GM18870 (cell line): Measurements from ENCODE around the gene CRBN.

ENCODE experiments used
- ATAC-seq: cut with Tn5 transposase; IDR thresholded peaks from one replicate; pipeline ENCODE4 v1.9.1; 2021; ENCODE audit warnings: moderate library complexity; ENCODE audit not compliant: unreplicated experiment

CRBN gene

DNA sequence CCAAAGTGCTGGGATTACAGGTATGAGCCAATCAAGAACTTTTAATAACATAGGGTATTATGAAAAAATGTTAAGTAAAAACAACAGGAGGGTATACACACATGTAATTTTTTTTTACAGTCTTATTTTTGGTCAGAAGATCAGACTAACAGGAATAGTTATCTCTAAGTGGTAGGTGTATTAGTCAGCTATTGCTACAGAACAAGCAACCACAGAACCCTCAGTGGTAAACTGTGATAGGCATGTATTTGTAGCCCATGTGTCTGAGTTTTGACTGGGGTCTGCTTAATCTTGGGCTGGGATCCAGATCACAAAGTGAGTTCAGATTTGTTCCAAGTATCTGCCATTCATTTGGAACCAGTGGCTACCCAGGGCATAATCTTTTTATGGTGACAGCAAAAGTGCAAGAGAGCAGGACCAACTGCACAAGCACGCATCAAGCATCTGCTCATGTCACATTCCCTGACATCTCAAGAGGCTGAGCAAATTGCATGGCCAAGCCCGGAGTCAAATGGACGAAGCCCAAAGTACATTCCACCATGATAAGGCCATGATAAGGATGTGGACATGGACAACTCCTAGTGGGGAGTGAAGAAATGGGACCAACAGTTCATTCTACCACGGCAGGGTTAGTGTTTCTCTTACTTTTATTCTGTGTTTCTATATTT is 66.3 kb downstream of the CRBN start:
- no peak for ATAC-seq

DNA sequence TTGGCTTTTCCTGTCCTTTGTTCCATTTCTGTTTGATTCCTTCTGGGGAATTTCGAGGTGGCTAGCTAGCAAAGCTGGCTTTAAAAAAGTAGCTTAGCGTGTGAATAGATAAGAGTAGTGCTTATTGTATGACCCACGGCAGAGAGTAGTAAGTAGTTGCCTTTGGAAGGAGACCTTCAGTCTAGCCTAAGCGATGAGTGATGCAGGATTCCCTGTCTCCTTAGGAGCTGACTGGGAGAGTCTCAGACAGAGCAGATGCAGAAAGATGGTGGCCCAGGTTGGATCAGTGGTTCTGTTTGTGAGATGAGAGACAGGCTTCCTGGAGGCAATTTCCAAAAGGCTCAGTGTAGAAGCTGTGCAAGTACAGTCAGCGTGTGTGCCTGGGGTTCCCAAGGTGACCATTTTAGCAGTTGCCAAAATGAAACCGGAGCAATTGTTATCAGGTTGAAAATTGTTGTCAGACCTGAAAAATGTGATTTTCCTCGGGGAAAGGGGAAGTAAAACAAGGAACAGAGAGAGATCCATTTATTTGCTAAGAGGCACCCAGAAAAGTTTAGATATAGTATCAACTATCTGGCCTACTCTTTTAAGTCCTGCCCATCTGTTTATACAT is 68.6 kb downstream of the CRBN start:
- no peak for ATAC-seq

DNA sequence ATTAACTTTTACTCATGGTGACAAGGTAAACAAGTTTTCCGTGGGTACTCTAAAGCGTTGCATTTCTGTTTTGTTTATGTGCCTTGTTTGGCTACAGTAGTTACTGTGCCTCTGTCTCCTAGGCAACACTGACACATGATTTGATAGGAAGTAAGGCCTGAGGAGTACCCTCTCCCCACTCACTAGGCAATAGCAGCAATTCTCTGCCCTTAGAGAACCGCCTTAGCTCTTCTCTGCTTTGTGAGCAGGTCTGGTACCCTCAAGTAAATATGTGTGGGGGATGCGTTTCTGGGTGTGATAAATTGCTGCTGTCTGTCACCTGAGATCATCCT is 69.2 kb downstream of the CRBN start, which contains the start of gene IL5RA:
Gene IL5RA (minus strand): TSS at position 76 of the 332 bp plus-strand sequence. CDS start 5,390 bp downstream, outside the sequence.
- ATAC-seq, result no peak

DNA sequence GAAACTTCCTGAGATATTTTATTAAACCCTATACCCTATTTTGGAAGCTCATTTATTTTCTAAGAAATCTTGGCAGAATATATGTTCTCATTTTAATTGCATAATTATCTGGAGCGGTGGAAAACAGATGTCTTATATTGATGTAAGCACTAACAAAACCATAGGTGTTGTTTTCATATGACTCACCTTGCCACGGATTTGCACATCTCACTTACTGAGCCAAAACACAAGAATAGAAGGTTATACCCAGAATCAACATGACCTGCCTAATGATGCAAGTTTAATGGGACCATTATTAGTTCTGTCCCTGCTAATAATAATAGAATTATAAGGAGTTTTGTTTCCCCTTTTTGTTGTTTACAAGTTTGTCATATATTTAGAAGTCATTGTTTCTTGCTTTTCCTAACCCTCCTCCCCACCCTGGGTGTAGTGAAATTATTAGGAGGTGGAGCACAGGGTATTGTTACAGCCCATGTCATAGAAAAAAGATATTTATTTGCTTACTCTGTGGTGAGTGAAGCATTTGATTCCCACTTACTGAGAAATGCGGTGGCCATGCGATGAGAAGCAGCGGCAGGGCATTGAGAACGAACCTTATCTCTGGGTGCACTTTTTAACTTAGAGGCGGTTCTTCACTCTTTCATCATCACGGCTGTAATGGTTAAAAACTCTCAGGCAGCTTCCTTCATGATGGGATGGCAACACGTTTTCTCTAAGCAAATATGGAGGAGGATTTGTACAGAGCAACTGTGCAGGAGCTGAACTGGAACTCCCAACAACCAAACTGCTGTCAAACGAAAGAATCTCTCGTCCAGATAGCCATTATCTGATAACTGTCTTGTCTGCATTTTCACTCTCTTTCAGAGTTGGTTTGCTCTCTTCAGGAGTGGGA is 69.8 kb downstream of the CRBN start:
- peak; percentile 92 for ATAC-seq

DNA sequence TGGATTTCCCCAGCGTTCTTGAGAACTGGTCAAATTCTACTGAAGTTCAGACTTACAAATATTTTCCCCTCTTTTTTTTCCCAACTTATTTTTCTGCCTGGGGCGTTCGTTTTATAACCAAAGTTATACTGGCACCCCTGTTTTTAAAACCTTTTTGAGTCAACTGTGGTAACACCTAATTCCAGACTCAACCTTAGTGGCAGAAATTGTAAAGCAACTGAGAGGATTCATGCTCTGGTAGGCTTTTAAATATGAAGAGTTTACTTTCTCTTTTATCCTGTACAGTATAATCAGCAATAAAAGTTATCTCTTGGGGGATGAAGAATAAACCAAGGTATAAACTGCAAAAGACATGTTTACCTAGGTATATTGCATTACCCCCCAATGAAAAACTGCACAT is 71.6 kb downstream of the CRBN start:
- ATAC-seq, result peak; percentile 30

DNA sequence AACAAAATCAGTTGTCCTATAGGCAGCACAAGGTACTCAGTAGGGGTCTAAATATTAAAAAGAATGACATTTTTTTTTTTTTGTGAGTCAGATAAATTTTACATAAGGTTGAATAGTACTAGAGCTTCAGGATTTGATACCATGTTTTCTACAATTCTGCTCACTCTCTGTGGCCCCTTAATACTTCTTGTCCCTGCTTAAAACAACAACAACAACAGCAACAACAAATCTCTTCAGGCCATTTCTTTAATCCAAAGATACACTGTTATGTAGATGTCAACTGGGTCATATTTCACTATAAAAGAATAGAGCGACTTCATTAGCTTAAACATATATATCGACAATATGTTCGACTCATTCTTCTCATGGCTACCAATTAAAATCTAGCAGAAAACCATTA is 72.3 kb downstream of the CRBN start:
- ATAC-seq, result no peak

DNA sequence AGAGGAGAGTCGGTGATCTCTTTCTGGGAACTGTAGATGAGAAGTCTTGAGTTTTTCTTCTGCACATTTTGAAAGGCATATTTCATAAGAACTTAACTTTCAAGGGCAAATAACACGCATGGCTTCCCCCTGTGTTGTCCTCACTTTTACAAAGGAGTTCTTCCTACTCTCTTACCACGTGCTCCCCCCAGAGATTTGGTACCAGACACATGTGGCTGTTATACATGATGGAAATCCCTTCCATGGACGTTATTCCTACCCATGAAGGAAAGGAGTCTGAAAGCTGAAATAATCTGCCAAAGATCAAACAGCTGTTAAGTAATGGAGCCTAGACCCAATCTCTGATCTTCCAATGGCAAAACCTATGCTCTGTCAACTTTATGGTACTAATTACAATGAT is 73.7 kb downstream of the CRBN start:
- ATAC-seq, result no peak

DNA sequence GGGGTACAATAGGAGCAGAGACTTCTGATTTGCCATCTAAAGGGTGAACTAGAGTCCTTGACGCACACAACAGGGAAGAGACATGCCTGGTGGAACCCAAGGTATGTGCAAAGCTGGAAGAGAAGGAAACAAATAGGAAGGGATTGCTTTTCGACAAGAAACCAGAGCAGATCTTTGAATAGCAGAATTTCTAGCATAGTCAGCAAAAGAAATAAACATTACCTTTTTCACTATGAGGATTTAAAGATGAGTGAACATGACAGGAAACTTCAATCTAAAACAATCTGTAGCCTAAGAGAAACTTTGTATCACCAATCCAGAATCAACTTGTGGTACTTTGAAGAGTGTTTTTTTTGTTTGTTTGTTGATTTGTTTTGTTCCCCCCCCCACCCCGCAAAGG is 74.2 kb downstream of the CRBN start:
- ATAC-seq, result no peak

DNA sequence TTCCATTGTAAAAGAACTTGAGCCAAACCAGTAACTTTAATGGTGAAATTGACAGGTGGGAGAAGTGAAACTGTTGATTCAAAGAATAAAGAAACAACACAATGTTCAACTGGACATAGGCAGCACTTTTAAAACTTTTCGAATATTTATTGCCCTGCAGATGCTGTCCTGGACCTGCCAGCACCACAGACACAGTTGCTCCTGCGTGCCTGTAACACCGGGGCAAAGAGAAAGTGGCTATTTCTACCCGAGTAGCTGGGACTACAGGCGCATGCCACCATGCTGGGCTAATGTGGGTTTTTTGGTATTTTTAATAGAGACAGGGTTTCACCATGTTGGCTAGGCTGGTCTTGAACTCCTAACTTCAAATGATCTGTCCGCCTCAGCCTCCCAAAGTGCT is 76.7 kb downstream of the CRBN start:
- no peak for ATAC-seq

DNA sequence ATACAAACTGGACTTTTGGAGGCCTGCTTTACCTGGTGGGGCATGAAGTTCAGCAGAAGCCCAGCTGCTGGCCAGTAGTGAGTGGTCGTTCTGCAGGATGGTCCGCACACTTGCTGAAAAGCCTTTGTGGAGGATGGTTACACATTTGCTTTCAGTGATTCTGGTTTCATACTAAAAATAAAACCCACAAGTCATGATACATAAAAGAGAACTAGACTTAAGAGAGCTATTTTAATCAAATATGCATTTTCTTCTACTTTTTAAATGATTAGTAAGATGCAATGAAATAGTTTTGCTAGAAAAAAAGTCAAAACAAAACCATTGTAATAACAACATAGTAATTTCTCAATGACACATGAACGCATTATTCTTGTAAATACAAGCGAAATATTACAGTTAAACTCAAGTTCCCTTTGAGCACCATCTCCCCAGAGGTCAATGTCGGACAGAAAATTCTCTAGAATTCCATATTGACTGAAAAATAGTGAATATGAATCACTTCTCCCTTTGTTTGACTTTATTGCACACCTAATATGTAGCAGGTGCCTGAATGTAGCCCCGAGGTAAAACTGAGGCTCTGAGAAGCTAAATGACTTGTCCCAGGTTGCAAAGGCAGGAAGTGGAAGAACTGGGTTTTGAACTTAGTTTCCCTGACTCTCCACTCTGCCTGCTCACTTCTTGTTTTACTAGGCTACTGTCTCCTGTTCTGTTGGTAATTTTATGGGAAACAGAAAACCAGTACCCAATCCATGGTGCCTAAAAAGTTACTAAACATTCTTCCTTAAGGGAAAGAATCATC is 77.6 kb downstream of the CRBN start:
- peak; percentile 71 for ATAC-seq
